Smooth muscle cell (in vitro differentiated cells): Measurements from ENCODE around the gene NXF1. TPM values are rescaled to one million over a fixed set of nuclear protein-coding genes. Genes with fewer than 3 reads are reported as not detected.
"Not testable (repeated sequence)": the region's sequence is repeated elsewhere in the genome, so short reads cannot be mapped to it uniquely, and the experiment has no call there.

Source experiments
- DNase-seq: peaks from one replicate; lab custom pipeline; 2025; ENCODE audit not compliant: unreplicated experiment; lab: John Stamatoyannopoulos, UW
- H2AFZ ChIP-seq: fragments of 200-600 bp; sonication (generic); 2 replicates; pipeline ENCODE4 v1.6.0; 2016; ENCODE audit warnings: antibody characterized with exemption, low read depth, mild to moderate bottlenecking
- H3F3A ChIP-seq: fragments of 200-600 bp; sonication (generic); 2 replicates; pipeline ENCODE4 v1.6.0; 2017; ENCODE audit warnings: antibody characterized with exemption, low read depth
- H3K27ac ChIP-seq: fragments of 200-600 bp; sonication (generic); 2 replicates; pipeline ENCODE4 v1.5.1; 2016; ENCODE audit warnings: low read depth, mild to moderate bottlenecking
- H3K27me3 ChIP-seq: fragments of 200-600 bp; sonication (generic); 2 replicates; pipeline ENCODE4 v1.6.1; 2016; ENCODE audit warnings: low read depth, mild to moderate bottlenecking
- H3K36me3 ChIP-seq: fragments of 200-600 bp; sonication (generic); 2 replicates; pipeline ENCODE4 v1.5.1; 2016; ENCODE audit warnings: low read depth
- H3K4me1 ChIP-seq: fragments of 200-600 bp; sonication (generic); 2 replicates; pipeline ENCODE4 v1.5.1; 2016; ENCODE audit warnings: low read depth
- H3K4me2 ChIP-seq: fragments of 200-600 bp; sonication (generic); 2 replicates; pipeline ENCODE4 v1.6.0; 2016; ENCODE audit warnings: mild to moderate bottlenecking
- H3K4me3 ChIP-seq: fragments of 200-600 bp; sonication (generic); 2 replicates; pipeline ENCODE4 v1.5.1; 2016; ENCODE audit warnings: mild to moderate bottlenecking
- H3K79me2 ChIP-seq: fragments of 200-600 bp; sonication (generic); 2 replicates; pipeline ENCODE4 v1.6.0; 2016; ENCODE audit warnings: low read depth, mild to moderate bottlenecking
- H3K9ac ChIP-seq: fragments of 200-600 bp; sonication (generic); 2 replicates; pipeline ENCODE4 v1.6.0; 2016; ENCODE audit warnings: low read depth
- H3K9me3 ChIP-seq: fragments of 200-600 bp; sonication (generic); replicated peaks from 2 replicates; pipeline ENCODE4 v1.5.1; 2016; ENCODE audit warnings: low read depth
- H4K20me1 ChIP-seq: fragments of 200-600 bp; sonication (generic); 2 replicates; pipeline ENCODE4 v1.6.0; 2016; ENCODE audit warnings: low read depth
- CTCF ChIP-seq: fragments of 200-600 bp; sonication (generic); IDR thresholded peaks from 2 replicates; pipeline ENCODE4 v1.5.1; 2017; ENCODE audit warnings: borderline replicate concordance, mild to moderate bottlenecking, antibody characterized with exemption; ENCODE audit not compliant: insufficient read depth, poor library complexity, severe bottlenecking
- WGBS: methylation state at CpG from one replicate; pipeline ENCODE4 v1.1.7; 2016; ENCODE audit warnings: low lambda C conversion rate; 5-methylcytosine and 5-hydroxymethylcytosine counted together
- microRNA-seq: library from miRNA; unstranded; fragments of <30 nt; microRNA quantifications from one replicate; pipeline ENCODE4, GENCODE V29; 2016; ENCODE audit warnings: borderline number of aligned reads
- polyA plus RNA-seq: library from polyadenylated mRNA; unstranded; fragments of >200 nt; fragmentation: Nextera tagmentation; extraction: Ambion mirVana; gene quantifications from 2 replicates; pipeline ENCODE4 v1.2.1, GENCODE V29; 2016
- small RNA-seq: library from RNA; depleted of rRNA; stranded (forward); fragments of <200 nt; gene quantifications from one replicate; pipeline ENCODE3, GENCODE V24; 2014
- total RNA-seq: library from RNA; depleted of rRNA; stranded (reverse); fragments of >200 nt; gene quantifications from 2 replicates; pipeline ENCODE4 v1.2.3, GENCODE V29; 2014

NXF1 gene
- total and polyA plus RNA-seq, 2 experiments from 2014 or later: 33.4 to 46.5 TPM

GRCh38 chr11:62752177-62752785 is 53.0 kb downstream of the NXF1 start:
- DNase-seq: no peak
- TF ChIP-seq CTCF: no peak
- 99% methylated on average over 14 of the region's 14 CpGs for WGBS

GRCh38 chr11:62749931-62750330 is 55.3 kb downstream of the NXF1 start:
- not testable (repeated sequence) for DNase-seq, H3K9me3 ChIP-seq, H3K27ac ChIP-seq, H2AFZ ChIP-seq, H3K27me3 ChIP-seq, H3K36me3 ChIP-seq, H3K4me3 ChIP-seq, H4K20me1 ChIP-seq, H3K4me2 ChIP-seq, H3K4me1 ChIP-seq, H3K9ac ChIP-seq
- peaks cover 21% of the 10 kb centered on the region for H3K79me2 ChIP-seq
- H3F3A ChIP-seq: peaks cover 11% of the 10 kb centered on the region
- WGBS: 99% methylated on average over 5 of the region's 5 CpGs

More at GRCh38 chr11:62752177-62752785, 53.0 kb downstream of the NXF1 start:
- Histone ChIP-seq H3K9ac (no peak overlapping the region), H4K20me1 (no peaks in the 10 kb centered on the region), H3K4me2 (no peak overlapping the region), H3K27me3 (no peaks in the 10 kb centered on the region), H3K36me3 (no peaks in the 10 kb centered on the region), H3K4me1 (no peaks in the 10 kb centered on the region), H2AFZ (no peak overlapping the region), H3K27ac (no peak overlapping the region), H3F3A (peaks cover 11% of the 10 kb centered on the region), H3K4me3 (no peak overlapping the region), H3K9me3 (no peaks in the 10 kb centered on the region), H3K79me2 (peaks cover 21% of the 10 kb centered on the region)

- 89% methylated on average over 9 of the region's 9 CpGs for WGBS
These were observed 57.6 kb downstream of the NXF1 start for GRCh38 chr11:62747475-62748160.

More at GRCh38 chr11:62747475-62748160, 57.6 kb downstream of the NXF1 start:
- H3K4me1 ChIP-seq: no peaks in the 10 kb centered on the region
- no peak overlapping the region for H3K9ac ChIP-seq
- no peaks in the 10 kb centered on the region for H4K20me1 ChIP-seq
- no peak overlapping the region for H3K4me2 ChIP-seq
- DNase-seq: no peak
- H3F3A ChIP-seq: peaks cover 11% of the 10 kb centered on the region
- no peaks in the 10 kb centered on the region for H3K36me3 ChIP-seq
- no peak for TF ChIP-seq CTCF
- H3K27ac ChIP-seq: no peak overlapping the region
- H3K9me3 ChIP-seq: no peaks in the 10 kb centered on the region
- H3K4me3 ChIP-seq: no peak overlapping the region
- peaks cover 12% of the 10 kb centered on the region for H3K79me2 ChIP-seq
- no peaks in the 10 kb centered on the region for H3K27me3 ChIP-seq
- H2AFZ ChIP-seq: no peak overlapping the region

Small RNA genes within 50 kb of the gene (microRNA-seq; reads per million reads assigned to microRNA genes)
- gene MIR6514 (2.3 reads per million), gene MIR6748 (1.8 reads per million)

Small RNA genes within 50 kb of the gene (small RNA-seq; reads per million reads assigned to genes)
- gene MIR6514 (0.34 reads per million, percentile 9 among the genes with 10 or more reads in this experiment), gene RF00099 (not detected), gene RNU6-118P (0.08 reads per million), gene SNORD22 (not detected), gene SNORD26 (not detected), gene SNORD27 (not detected), gene SNORD28 (not detected), gene SNORD30 (4,303 reads per million, percentile 100 among the genes with 10 or more reads in this experiment)

Other genes starting within 250 kb of the NXF1 start
- gene EEF1G, start 231.5 kb downstream of the NXF1 start, total RNA-seq: 773 and 864 TPM in 2 replicates
- 433 and 463 TPM in 2 replicates for gene EEF1G, start 231.5 kb downstream of the NXF1 start, polyA plus RNA-seq
- 3.0 and 5.5 TPM in 2 replicates for gene TUT1, start 213.9 kb downstream of the NXF1 start, total RNA-seq
- gene TUT1, start 213.9 kb downstream of the NXF1 start, polyA plus RNA-seq: 15.9 and 18.6 TPM in 2 replicates
- 57.0 and 65.9 TPM in 2 replicates for gene MTA2, start 203.6 kb downstream of the NXF1 start, total RNA-seq
- gene MTA2, start 203.6 kb downstream of the NXF1 start, polyA plus RNA-seq: 20.5 and 22.7 TPM in 2 replicates
- gene EML3, start 192.7 kb downstream of the NXF1 start, total RNA-seq: 20.6 and 35.0 TPM in 2 replicates
- gene EML3, start 192.7 kb downstream of the NXF1 start, polyA plus RNA-seq: 36.8 and 47.2 TPM in 2 replicates
- 0.63 and 4.0 TPM in 2 replicates for gene ROM1, start 192.2 kb downstream of the NXF1 start, total RNA-seq
- gene ROM1, start 192.2 kb downstream of the NXF1 start, polyA plus RNA-seq: 0.91 and 1.4 TPM in 2 replicates
- 19.3 and 20.0 TPM in 2 replicates for gene B3GAT3, start 183.5 kb downstream of the NXF1 start, total RNA-seq
- 66.9 and 73.8 TPM in 2 replicates for gene B3GAT3, start 183.5 kb downstream of the NXF1 start, polyA plus RNA-seq
- gene GANAB, start 158.8 kb downstream of the NXF1 start, total RNA-seq: 176 and 186 TPM in 2 replicates
- gene GANAB, start 158.8 kb downstream of the NXF1 start, polyA plus RNA-seq: 194 and 225 TPM in 2 replicates
- 7.3 and 8.2 TPM in 2 replicates for gene INTS5, start 152.1 kb downstream of the NXF1 start, total RNA-seq
- 11.9 and 13.2 TPM in 2 replicates for gene INTS5, start 152.1 kb downstream of the NXF1 start, polyA plus RNA-seq
- 54.4 and 68.4 TPM in 2 replicates for gene C11orf98, start 140.2 kb downstream of the NXF1 start, total RNA-seq
- 101 and 114 TPM in 2 replicates for gene C11orf98, start 140.2 kb downstream of the NXF1 start, polyA plus RNA-seq
- 1.3 and 4.9 TPM in 2 replicates for gene CSKMT, start 140.1 kb downstream of the NXF1 start, total RNA-seq
- gene CSKMT, start 140.1 kb downstream of the NXF1 start, polyA plus RNA-seq: 1.4 and 9.8 TPM in 2 replicates
- gene UQCC3, start 133.8 kb downstream of the NXF1 start, total RNA-seq: 5.5 and 7.7 TPM in 2 replicates
- gene UQCC3, start 133.8 kb downstream of the NXF1 start, polyA plus RNA-seq: 14.4 and 16.7 TPM in 2 replicates
- 1.5 and 5.6 TPM in 2 replicates for gene LBHD1, start 133.2 kb downstream of the NXF1 start, total RNA-seq
- gene LBHD1, start 133.2 kb downstream of the NXF1 start, polyA plus RNA-seq: 3.9 and 7.7 TPM in 2 replicates
- 52.2 and 58.1 TPM in 2 replicates for gene UBXN1, start 126.4 kb downstream of the NXF1 start, total RNA-seq
- gene UBXN1, start 126.4 kb downstream of the NXF1 start, polyA plus RNA-seq: 73.5 and 78.4 TPM in 2 replicates
- 0.76 and 1.3 TPM in 2 replicates for gene LRRN4CL, start 115.9 kb downstream of the NXF1 start, total RNA-seq
- gene LRRN4CL, start 115.9 kb downstream of the NXF1 start, polyA plus RNA-seq: not detected in 2 replicates
- gene BSCL2, start 98.0 kb downstream of the NXF1 start, total RNA-seq: 76.4 and 79.7 TPM in 2 replicates
- gene BSCL2, start 98.0 kb downstream of the NXF1 start, polyA plus RNA-seq: 115 and 123 TPM in 2 replicates
- gene GNG3, start 97.8 kb downstream of the NXF1 start, total RNA-seq: 0.18 TPM in 1 of 2 replicates, not detected in the other
- 0.18 and 1.2 TPM in 2 replicates for gene GNG3, start 97.8 kb downstream of the NXF1 start, polyA plus RNA-seq
- gene HNRNPUL2, start 78.0 kb downstream of the NXF1 start, total RNA-seq: 14.3 and 19.4 TPM in 2 replicates
- 3.6 and 4.5 TPM in 2 replicates for gene HNRNPUL2, start 78.0 kb downstream of the NXF1 start, polyA plus RNA-seq
- gene TTC9C, start 77.0 kb downstream of the NXF1 start, total RNA-seq: 20.1 and 53.0 TPM in 2 replicates
- gene TTC9C, start 77.0 kb downstream of the NXF1 start, polyA plus RNA-seq: 46.9 and 49.3 TPM in 2 replicates
- 3.3 TPM in 2 replicates for gene ZBTB3, start 51.3 kb downstream of the NXF1 start, total RNA-seq
- gene ZBTB3, start 51.3 kb downstream of the NXF1 start, polyA plus RNA-seq: 2.9 and 3.6 TPM in 2 replicates
- 147 and 197 TPM in 2 replicates for gene POLR2G, start 43.9 kb downstream of the NXF1 start, total RNA-seq
- 192 and 220 TPM in 2 replicates for gene POLR2G, start 43.9 kb downstream of the NXF1 start, polyA plus RNA-seq
- 10.5 and 11.9 TPM in 2 replicates for gene TAF6L, start 34.0 kb downstream of the NXF1 start, total RNA-seq
- gene TAF6L, start 34.0 kb downstream of the NXF1 start, polyA plus RNA-seq: 18.6 and 27.2 TPM in 2 replicates
- 96.0 and 103 TPM in 2 replicates for gene TMEM179B, start 18.0 kb downstream of the NXF1 start, total RNA-seq
- gene TMEM179B, start 18.0 kb downstream of the NXF1 start, polyA plus RNA-seq: 113 and 125 TPM in 2 replicates
- 43.2 and 47.8 TPM in 2 replicates for gene TMEM223, start 13.4 kb downstream of the NXF1 start, total RNA-seq
- 40.8 and 46.8 TPM in 2 replicates for gene TMEM223, start 13.4 kb downstream of the NXF1 start, polyA plus RNA-seq
- gene STX5, start 26.6 kb upstream of the NXF1 start, total RNA-seq: 44.6 and 52.6 TPM in 2 replicates
- 67.9 and 69.0 TPM in 2 replicates for gene STX5, start 26.6 kb upstream of the NXF1 start, polyA plus RNA-seq
- not detected in 2 replicates for gene TEX54, start 27.4 kb upstream of the NXF1 start, total RNA-seq
- 1.4 and 3.1 TPM in 2 replicates for gene TEX54, start 27.4 kb upstream of the NXF1 start, polyA plus RNA-seq
- gene WDR74, start 34.1 kb upstream of the NXF1 start, total RNA-seq: 19.3 and 36.6 TPM in 2 replicates
- 41.3 and 46.1 TPM in 2 replicates for gene WDR74, start 34.1 kb upstream of the NXF1 start, polyA plus RNA-seq
- gene SLC3A2, start 75.5 kb upstream of the NXF1 start, total RNA-seq: 181 and 248 TPM in 2 replicates
- 179 and 291 TPM in 2 replicates for gene SLC3A2, start 75.5 kb upstream of the NXF1 start, polyA plus RNA-seq
- not detected in 2 replicates for gene CHRM1, start 115.9 kb upstream of the NXF1 start, total RNA-seq
- gene CHRM1, start 115.9 kb upstream of the NXF1 start, polyA plus RNA-seq: not detected in 2 replicates
- gene SLC22A6, start 179.5 kb upstream of the NXF1 start, total RNA-seq: not detected in 2 replicates
- not detected in 2 replicates for gene SLC22A6, start 179.5 kb upstream of the NXF1 start, polyA plus RNA-seq
- not detected in 2 replicates for gene SLC22A8, start 210.4 kb upstream of the NXF1 start, total RNA-seq
- gene SLC22A8, start 210.4 kb upstream of the NXF1 start, polyA plus RNA-seq: not detected in 2 replicates